K562 (cell line): ENCODE measurements around the gene P2RX1. TPM values are rescaled to one million over a fixed set of nuclear protein-coding genes. Genes with fewer than 3 reads are reported as not detected.
A peak's percentile ranks its signal among the peaks of the same experiment; 100 is the strongest.

ENCODE experiments used
- BCL6 ChIP-seq: fragments of 250-450 bp; sonication (Bioruptor Pico); IDR thresholded peaks from 2 replicates; pipeline ENCODE4 v1.4.0; 2020
- CHD1 ChIP-seq: fragments of 200-600 bp; sonication (generic); IDR thresholded peaks from one replicate; pipeline ENCODE4 v1.6.1; 2012; ENCODE audit warnings: mild to moderate bottlenecking, moderate library complexity, low read length, inconsistent platforms
- DACH1 ChIP-seq: fragments of 450-650 bp; IDR thresholded peaks from 2 replicates; pipeline ENCODE4 v1.6.1; 2018; ENCODE audit not compliant: partially characterized antibody
- DIDO1 ChIP-seq: fragments of 450-650 bp; IDR thresholded peaks from 2 replicates; pipeline ENCODE4 v1.6.1; 2016; ENCODE audit warnings: low read depth, missing biosample characterization, missing genetic modification characterization
- IRF2 ChIP-seq: sonication (generic); formaldehyde crosslinking; IDR thresholded peaks from 2 replicates; pipeline ENCODE4 v1.8.1; 2022; ENCODE audit warnings: mild to moderate bottlenecking, missing genetic modification reagents
- LEF1 ChIP-seq: fragments of 450-650 bp; IDR thresholded peaks from 2 replicates; pipeline ENCODE4 v1.6.1; 2016; ENCODE audit warnings: mild to moderate bottlenecking
- NCOA4 ChIP-seq: fragments of 450-650 bp; IDR thresholded peaks from 2 replicates; pipeline ENCODE4 v1.6.1; 2018; ENCODE audit warnings: mild to moderate bottlenecking; ENCODE audit not compliant: partially characterized antibody
- POLR2A ChIP-seq: fragments of 450-650 bp; conservative IDR thresholded peaks from 2 replicates; pipeline ENCODE4 v1.6.1; 2016
- POLR2AphosphoS5 ChIP-seq: IDR thresholded peaks from 2 replicates; pipeline ENCODE4 v1.6.1; 2011; ENCODE audit warnings: mild to moderate bottlenecking, low read depth, low read length, moderate library complexity; ENCODE audit not compliant: control insufficient read depth, insufficient read depth
- POLR2H ChIP-seq: IDR thresholded peaks from 2 replicates; pipeline ENCODE4 v1.6.1; 2016; ENCODE audit warnings: missing genetic modification characterization, low read depth, mild to moderate bottlenecking, control low read depth, missing compliant biosample characterization, moderate library complexity
- PPARD ChIP-seq: fragments of 250-450 bp; sonication (Bioruptor Pico); IDR thresholded peaks from 2 replicates; pipeline ENCODE4 v1.8.0; 2022; ENCODE audit warnings: inconsistent platforms, mild to moderate bottlenecking, moderate library complexity
- SMARCA5 ChIP-seq: fragments of 450-650 bp; IDR thresholded peaks from 2 replicates; pipeline ENCODE4 v1.6.1; 2016
- SRF ChIP-seq, 2 experiments: fragments of 250-450, 450-650 bp in 1 of 2; sonication (Bioruptor Pico) in 1 of 2; sonication (generic) in 1 of 2; formaldehyde crosslinking; IDR thresholded peaks; 2 replicates each; pipeline versions ENCODE4 v1.5.0 to v1.5.1; 2020 to 2022; ENCODE audit warnings: mild to moderate bottlenecking in 1 of 2, missing genetic modification reagents in 1 of 2
- TCF3 ChIP-seq: sonication (generic); formaldehyde crosslinking; IDR thresholded peaks from 2 replicates; pipeline ENCODE4 v1.4.0; 2020; ENCODE audit warnings: mild to moderate bottlenecking, missing genetic modification reagents
- TEAD1 ChIP-seq, 2 experiments: fragments of 450-650 bp in 1 of 2; sonication (generic) in 1 of 2; formaldehyde crosslinking; IDR thresholded peaks; 2 replicates each; pipeline versions ENCODE4 v1.4.0 to v1.8.0; 2020 to 2022; ENCODE audit warnings: mild to moderate bottlenecking in 2 of 2, missing genetic modification reagents in 1 of 2
- TEAD4 ChIP-seq, 2 experiments: sonication (generic) in 1 of 2; formaldehyde crosslinking in 1 of 2; IDR thresholded peaks; 2 replicates each; pipeline versions ENCODE4 v1.6.1 to v1.8.0; 2012 to 2022; ENCODE audit warnings: borderline replicate concordance in 1 of 2, inconsistent platforms in 1 of 2, low read length in 1 of 2, mild to moderate bottlenecking in 1 of 2, missing genetic modification reagents in 1 of 2
- TFE3 ChIP-seq: fragments of 450-650 bp; formaldehyde crosslinking; IDR thresholded peaks from 2 replicates; pipeline ENCODE4 v1.4.0; 2020; ENCODE audit warnings: mild to moderate bottlenecking, mixed read lengths
- YY1 ChIP-seq, 3 experiments: IDR thresholded peaks; 2 replicates each; pipeline ENCODE4 v1.6.1; 2011; ENCODE audit warnings: low read length in 2 of 3, mild to moderate bottlenecking in 2 of 3, moderate library complexity in 2 of 3, borderline replicate concordance in 1 of 3, control low read depth in 1 of 3, low read depth in 1 of 3; ENCODE audit not compliant: insufficient read depth in 3 of 3, insufficient replicate concordance in 2 of 3, control insufficient read depth in 1 of 3, insufficient read length in 1 of 3; ENCODE audit errors: extremely low read depth in 1 of 3
- ZBTB17 ChIP-seq: fragments of 450-650 bp; formaldehyde crosslinking; IDR thresholded peaks from 2 replicates; pipeline ENCODE4 v1.4.0; 2020; ENCODE audit warnings: mild to moderate bottlenecking
- ZC3H4 ChIP-seq: sonication (generic); formaldehyde crosslinking; IDR thresholded peaks from 2 replicates; pipeline ENCODE4 v1.9.0; 2021; ENCODE audit warnings: missing genetic modification reagents, borderline replicate concordance
- ZKSCAN3 ChIP-seq: fragments of 250-450 bp; sonication (Bioruptor Pico); IDR thresholded peaks from 2 replicates; pipeline ENCODE4 v1.4.0; 2020
- ZNF232 ChIP-seq: sonication (generic); formaldehyde crosslinking; IDR thresholded peaks from 2 replicates; pipeline ENCODE4 v1.8.0; 2022; ENCODE audit warnings: mild to moderate bottlenecking, missing genetic modification reagents
- ZNF551 ChIP-seq: fragments of 250-450 bp; sonication (Bioruptor Pico); IDR thresholded peaks from 2 replicates; pipeline ENCODE4 v1.5.0; 2021; ENCODE audit warnings: mild to moderate bottlenecking, moderate library complexity
- ZSCAN32 ChIP-seq: fragments of 450-650 bp; formaldehyde crosslinking; IDR thresholded peaks from 2 replicates; pipeline ENCODE4 v1.4.0; 2020; ENCODE audit warnings: mild to moderate bottlenecking, moderate library complexity
- polyA plus RNA-seq, 8 experiments: library from polyadenylated mRNA; depleted of rRNA in 4 of 8; stranded (reverse) in 5 of 8; unstranded in 3 of 8; fragments of >200 nt; fragmentation: Nextera tagmentation in 2 of 8; fragmentation: Illumina TruSeq in 1 of 8; extraction: Ambion mirVana in 2 of 8; extraction: Trizol in 1 of 8; gene quantifications; 2 replicates each; pipeline versions ENCODE4 v1.2.1 to v1.2.3, GENCODE V29; 2011 to 2014; ENCODE audit warnings: inconsistent platforms in 1 of 8, missing spikeins in 1 of 8
- total RNA-seq, 7 experiments: library from RNA; depleted of rRNA in 6 of 7; stranded (reverse); fragments of >200 nt in 6 of 7; fragmentation: Illumina TruSeq in 2 of 7; extraction: Trizol in 2 of 7; gene quantifications; 2 replicates each; pipeline versions ENCODE4 v1.2.1 to v1.2.3, GENCODE V29; 2011 to 2021; ENCODE audit warnings: low replicate concordance in 1 of 7
- TF ChIP-seq, protein P1 (sequence below): sonication (generic); IDR thresholded peaks from 2 replicates; pipeline ENCODE4 v1.6.1; 2016
- TF ChIP-seq, protein P2 (sequence below): IDR thresholded peaks from 2 replicates; pipeline ENCODE4 v1.6.1; 2014; ENCODE audit warnings: antibody characterized with exemption

P2RX1 gene
- total and polyA plus RNA-seq, 9 of the 15 experiments (the other 6 are each of a cell fraction or from before 2014, with no cell fraction given): 0.27 to 20.3 (median 10.3) TPM

DNA sequence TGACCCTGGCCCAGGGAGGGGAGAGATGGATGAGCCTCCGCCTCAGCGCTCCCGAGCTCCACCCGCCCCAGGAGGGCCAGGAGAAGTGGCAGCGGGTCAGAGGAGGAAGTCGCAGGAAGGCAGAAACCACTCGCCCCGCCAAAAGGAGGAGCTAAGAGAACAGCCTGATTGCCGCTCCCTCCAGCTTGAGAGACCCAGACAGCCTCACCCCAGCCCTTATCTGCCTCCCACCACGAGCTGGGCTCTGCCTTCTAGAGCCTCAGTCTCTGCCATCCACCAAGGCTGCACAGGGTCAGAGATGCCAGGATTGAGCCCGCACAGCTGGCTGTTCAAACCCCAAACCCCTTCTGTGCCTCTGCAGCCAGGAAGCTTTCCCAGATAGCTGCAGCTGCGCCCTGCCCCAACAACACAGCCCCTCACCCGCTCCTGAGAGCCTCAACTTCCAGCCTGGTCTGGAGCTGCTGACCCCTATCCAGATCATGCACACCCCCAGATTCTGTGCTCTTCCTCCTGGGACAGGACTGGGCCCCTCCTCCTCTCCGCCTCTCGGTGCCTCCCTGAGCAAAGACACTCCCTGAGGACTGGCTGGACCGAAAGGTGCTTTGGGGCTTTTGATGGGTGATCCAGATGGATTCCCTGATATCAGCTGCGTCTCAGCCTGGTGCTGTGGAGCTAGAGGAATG, 49.0 kb upstream of the P2RX1 start (continued):
- TF ChIP-seq, protein P1, sequence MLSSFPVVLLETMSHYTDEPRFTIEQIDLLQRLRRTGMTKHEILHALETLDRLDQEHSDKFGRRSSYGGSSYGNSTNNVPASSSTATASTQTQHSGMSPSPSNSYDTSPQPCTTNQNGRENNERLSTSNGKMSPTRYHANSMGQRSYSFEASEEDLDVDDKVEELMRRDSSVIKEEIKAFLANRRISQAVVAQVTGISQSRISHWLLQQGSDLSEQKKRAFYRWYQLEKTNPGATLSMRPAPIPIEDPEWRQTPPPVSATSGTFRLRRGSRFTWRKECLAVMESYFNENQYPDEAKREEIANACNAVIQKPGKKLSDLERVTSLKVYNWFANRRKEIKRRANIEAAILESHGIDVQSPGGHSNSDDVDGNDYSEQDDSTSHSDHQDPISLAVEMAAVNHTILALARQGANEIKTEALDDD: no peak
- no peak for TF ChIP-seq TEAD4 (IDR thresholded peaks at IDR 0.05; ENCODE audit: low read length)
- TF ChIP-seq TEAD4 (CRISPR knock-in tag; IDR thresholded peaks at IDR 0.05; ENCODE audit: borderline replicate concordance): no peak
- no peak for TF ChIP-seq YY1 (IDR thresholded peaks at IDR 0.05; ENCODE audit: borderline replicate concordance in 1 of 3, control insufficient read depth in 1 of 3, extremely low read depth in 1 of 3, insufficient read depth in 3 of 3, insufficient read length in 1 of 3, insufficient replicate concordance in 2 of 3, low read depth in 1 of 3, low read length in 2 of 3)
- no peak for TF ChIP-seq SMARCA5
- TF ChIP-seq ZBTB17 (CRISPR knock-in tag): no peak
- no peak for TF ChIP-seq ZC3H4 (CRISPR knock-in tag)
- TF ChIP-seq PPARD: no peak
- TF ChIP-seq POLR2A: peak; percentile 69
- no peak for TF ChIP-seq NCOA4
- no peak for TF ChIP-seq TEAD1 (CRISPR knock-in tag; IDR thresholded peaks at IDR 0.05)
- TF ChIP-seq TFE3 (CRISPR knock-in tag): no peak
- TF ChIP-seq POLR2AphosphoS5: 0 out of 2 replicates have a peak, but pooled peaks have one; percentile 45
- no peak for TF ChIP-seq ZSCAN32 (CRISPR knock-in tag)
- no peak; a peak in 1 of 4 replicates for TF ChIP-seq SRF (CRISPR knock-in tag; IDR thresholded peaks at IDR 0.05)
- no peak for TF ChIP-seq ZNF232 (CRISPR knock-in tag)
- TF ChIP-seq ZNF551 (CRISPR knock-in tag): no peak
- no peak for TF ChIP-seq IRF2 (CRISPR knock-in tag)
- TF ChIP-seq CHD1: no peak
- TF ChIP-seq ZKSCAN3 (CRISPR knock-in tag): no peak
- no peak; the same call in 1 of the 2 replicates for TF ChIP-seq POLR2H (tag)
- TF ChIP-seq DIDO1 (tag): no peak
- TF ChIP-seq, protein P2, sequence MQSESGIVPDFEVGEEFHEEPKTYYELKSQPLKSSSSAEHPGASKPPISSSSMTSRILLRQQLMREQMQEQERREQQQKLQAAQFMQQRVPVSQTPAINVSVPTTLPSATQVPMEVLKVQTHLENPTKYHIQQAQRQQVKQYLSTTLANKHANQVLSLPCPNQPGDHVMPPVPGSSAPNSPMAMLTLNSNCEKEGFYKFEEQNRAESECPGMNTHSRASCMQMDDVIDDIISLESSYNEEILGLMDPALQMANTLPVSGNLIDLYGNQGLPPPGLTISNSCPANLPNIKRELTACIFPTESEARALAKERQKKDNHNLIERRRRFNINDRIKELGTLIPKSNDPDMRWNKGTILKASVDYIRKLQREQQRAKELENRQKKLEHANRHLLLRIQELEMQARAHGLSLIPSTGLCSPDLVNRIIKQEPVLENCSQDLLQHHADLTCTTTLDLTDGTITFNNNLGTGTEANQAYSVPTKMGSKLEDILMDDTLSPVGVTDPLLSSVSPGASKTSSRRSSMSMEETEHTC: no peak
- no peak for TF ChIP-seq DACH1
- peak; percentile 52; the same call in 1 of the 2 replicates for TF ChIP-seq TCF3 (CRISPR knock-in tag)
- no peak for TF ChIP-seq BCL6
- TF ChIP-seq LEF1: no peak
